PFSK-1 (cell line): Measurements from ENCODE around the gene OR2B6.

Experiments used
- REST ChIP-seq, 2 experiments: IDR thresholded peaks; 2 replicates each; pipeline versions ENCODE4 v1.6.1 to v1.8.0; 2011 to 2012; ENCODE audit warnings: low read depth in 2 of 2, low read length in 2 of 2, control low read depth in 1 of 2, inconsistent platforms in 1 of 2, mild to moderate bottlenecking in 1 of 2, moderate library complexity in 1 of 2; ENCODE audit not compliant: insufficient read depth in 1 of 2
- TAF1 ChIP-seq: IDR thresholded peaks from 2 replicates; pipeline ENCODE4 v1.6.1; 2012; ENCODE audit warnings: low read length, control low read depth, borderline replicate concordance; ENCODE audit not compliant: insufficient read depth

- TF ChIP-seq REST (IDR thresholded peaks at IDR 0.05; ENCODE audit: insufficient read depth in 1 of 2, low read depth in 2 of 2, low read length in 2 of 2) = no peak
- no peak for TF ChIP-seq TAF1
These were observed 9.9 kb downstream of the OR2B6 start for GRCh38 chr6:27966816-27967426.
